ENCODE results near the gene TRAPPC10. TPM values are rescaled to one million over a fixed set of nuclear protein-coding genes. Genes with fewer than 3 reads are reported as not detected.
"Not testable (repeated sequence)": the region's sequence is repeated elsewhere in the genome, so short reads cannot be mapped to it uniquely, and the experiment has no call there.

TRAPPC10 gene
- total RNA-seq, 2 experiments from 2014 or later: 46.1 to 50.5 TPM

- H3K4me1 Mint-ChIP-seq (ENCODE audit: low read depth); POLR2A ChIA-PET; H3K4me3 Mint-ChIP-seq; intact Hi-C loops (cut with micrococcal nuclease); CTCF ChIA-PET; H3K27ac Mint-ChIP-seq; H3K36me3 Mint-ChIP-seq; H3K9me3 Mint-ChIP-seq; H3K27me3 Mint-ChIP-seq: not testable (repeated sequence)
- DNase-seq: peak; percentile 59
Measured at GRCh38 chr21:44155231-44155993, 143.3 kb downstream of the TRAPPC10 start.

GRCh38 chr21:44155994-44156380, 143.9 kb downstream of the TRAPPC10 start:
- H3K27me3 Mint-ChIP-seq; H3K27ac Mint-ChIP-seq; H3K4me1 Mint-ChIP-seq (ENCODE audit: low read depth); CTCF ChIA-PET; H3K36me3 Mint-ChIP-seq; DNase-seq; POLR2A ChIA-PET; intact Hi-C loops (cut with micrococcal nuclease); H3K4me3 Mint-ChIP-seq; H3K9me3 Mint-ChIP-seq: not testable (repeated sequence)

Other genes starting within 250 kb of the TRAPPC10 start
- gene CSTB, start 236.0 kb upstream of the TRAPPC10 start, total RNA-seq: 10 to 100 TPM; 40.1 to 42.3 TPM
- gene RRP1, start 222.7 kb upstream of the TRAPPC10 start, total RNA-seq: 10 to 100 TPM; 42.7 to 47.8 TPM
- gene AGPAT3, start 147.1 kb upstream of the TRAPPC10 start, total RNA-seq: 10 to 100 TPM; 71.4 to 82.4 TPM
- gene PWP2, start 95.1 kb downstream of the TRAPPC10 start, total RNA-seq: 10 to 100 TPM; 38.5 to 39.8 TPM
- gene GATD3, start 121.4 kb downstream of the TRAPPC10 start, total RNA-seq: 10 to 100 TPM; 40.1 to 44.9 TPM
- gene ICOSLG, start 228.6 kb downstream of the TRAPPC10 start, total RNA-seq: 1 to 10 TPM; 2.4 to 2.5 TPM
- not detected for gene DNMT3L, start 249.6 kb downstream of the TRAPPC10 start, total RNA-seq

Measured in activated CD4-positive, alpha-beta memory T cell treated with anti-CD3 and anti-CD28 coated beads for 36 hours (primary cell).